GM23248 (cell line): ENCODE results near the gene ELMO1. TPM values are rescaled to one million over a fixed set of nuclear protein-coding genes. Genes with fewer than 3 reads are reported as not detected.

Source experiments
- DNase-seq: peaks from one replicate; pipeline ENCODE4 v3.0.0-alpha.2; 2015
- H2AFZ ChIP-seq: fragments of 200-600 bp; sonication (generic); 2 replicates; pipeline ENCODE4 v1.6.1; 2016; ENCODE audit warnings: antibody characterized with exemption
- H3F3A ChIP-seq: fragments of 200-600 bp; sonication (generic); 2 replicates; pipeline ENCODE4 v1.6.1; 2016; ENCODE audit warnings: mild to moderate bottlenecking, antibody characterized with exemption, mixed run types; ENCODE audit not compliant: insufficient read depth
- H3K27ac ChIP-seq: fragments of 200-600 bp; sonication (generic); 2 replicates; pipeline ENCODE4 v1.5.1; 2016; ENCODE audit warnings: mild to moderate bottlenecking
- H3K27me3 ChIP-seq: fragments of 200-600 bp; sonication (generic); replicated peaks from 2 replicates; pipeline ENCODE4 v1.6.1; 2016; ENCODE audit warnings: mild to moderate bottlenecking; ENCODE audit not compliant: insufficient read depth
- H3K36me3 ChIP-seq: fragments of 200-600 bp; sonication (generic); 2 replicates; pipeline ENCODE4 v1.6.1; 2016; ENCODE audit warnings: low read depth, mild to moderate bottlenecking
- H3K4me1 ChIP-seq: fragments of 200-600 bp; sonication (generic); 2 replicates; pipeline ENCODE4 v1.6.1; 2016; ENCODE audit warnings: mild to moderate bottlenecking; ENCODE audit not compliant: insufficient read depth
- H3K4me2 ChIP-seq: fragments of 200-600 bp; sonication (generic); one replicate; pipeline ENCODE4 v1.6.1; 2016; ENCODE audit warnings: mild to moderate bottlenecking; ENCODE audit not compliant: unreplicated experiment
- H3K4me3 ChIP-seq: fragments of 200-600 bp; sonication (generic); 2 replicates; pipeline ENCODE4 v1.5.1; 2016; ENCODE audit warnings: mild to moderate bottlenecking
- H3K79me2 ChIP-seq: fragments of 200-600 bp; sonication (generic); 2 replicates; pipeline ENCODE4 v1.6.1; 2016; ENCODE audit warnings: mild to moderate bottlenecking; ENCODE audit not compliant: insufficient read depth
- H3K9ac ChIP-seq: fragments of 200-600 bp; sonication (generic); 2 replicates; pipeline ENCODE4 v1.6.1; 2016; ENCODE audit warnings: mild to moderate bottlenecking
- H3K9me2 ChIP-seq: fragments of 200-600 bp; sonication (generic); 2 replicates; pipeline ENCODE4 v1.6.1; 2016; ENCODE audit warnings: mixed run types, mild to moderate bottlenecking, moderate library complexity; ENCODE audit not compliant: insufficient read depth
- H3K9me3 ChIP-seq: fragments of 200-600 bp; sonication (generic); one replicate; pipeline ENCODE4 v1.6.1; 2017; ENCODE audit warnings: low read depth
- H4K20me1 ChIP-seq: fragments of 200-600 bp; sonication (generic); 2 replicates; pipeline ENCODE4 v1.6.0; 2016; ENCODE audit not compliant: insufficient read depth
- EZH2 ChIP-seq: fragments of 200-600 bp; sonication (generic); IDR thresholded peaks from 2 replicates; pipeline ENCODE4 v1.6.1; 2018; ENCODE audit warnings: antibody characterized with exemption, mild to moderate bottlenecking; ENCODE audit not compliant: insufficient read depth, poor library complexity, severe bottlenecking
- EZH2phosphoT487 ChIP-seq: fragments of 200-600 bp; sonication (generic); IDR thresholded peaks from 2 replicates; pipeline ENCODE4 v1.6.1; 2018; ENCODE audit warnings: antibody characterized with exemption, moderate library complexity, mild to moderate bottlenecking, low read depth; ENCODE audit not compliant: insufficient read depth
- WGBS, 2 experiments: methylation state at CpG; one replicate each; pipeline ENCODE4 v1.1.6; 2015 to 2017; ENCODE audit warnings: low lambda C conversion rate in 2 of 2, low coverage in 1 of 2; ENCODE audit errors: missing lambda C conversion rate in 2 of 2; 5-methylcytosine and 5-hydroxymethylcytosine counted together
- in situ Hi-C: fragments of 300-500 bp; cut with MboI; formaldehyde crosslinking; loops from 2 replicates; pipeline ENCODE4 v1.15.0; 2020
- polyA plus RNA-seq: library from polyadenylated mRNA; unstranded; fragments of >200 nt; fragmentation: Nextera tagmentation; extraction: Ambion mirVana; gene quantifications from 2 replicates; pipeline ENCODE4 v1.2.1, GENCODE V29; 2016
- total RNA-seq: library from RNA; depleted of rRNA; stranded (reverse); fragments of >200 nt; shearing (Covaris generic); gene quantifications from 2 replicates; pipeline ENCODE4 v1.2.3, GENCODE V29; 2014

ELMO1 gene
- total and polyA plus RNA-seq, 2 experiments from 2014 or later: not detected

- Histone ChIP-seq H3K9me2 (no peaks in the 10 kb centered on the region), H3K9me3 (no peaks in the 10 kb centered on the region), H2AFZ (no peak overlapping the region), H3K4me3 (no peak overlapping the region), H3K4me1 (no peaks in the 10 kb centered on the region), H4K20me1 (no peaks in the 10 kb centered on the region), H3K27me3 (no peaks in the 10 kb centered on the region), H3F3A (no peaks in the 10 kb centered on the region), H3K27ac (no peak overlapping the region), H3K4me2 (no peak overlapping the region), H3K79me2 (no peaks in the 10 kb centered on the region), H3K36me3 (no peaks in the 10 kb centered on the region), H3K9ac (no peak overlapping the region)
- 44 to 46% methylated on average over 3 of the region's 3 CpGs for WGBS, 2 experiments
- no peak for DNase-seq
- in situ Hi-C loops: no loop called here
- no peak for TF ChIP-seq EZH2phosphoT487
- no peak for TF ChIP-seq EZH2
These were observed 233.3 kb downstream of the ELMO1 start for GRCh38 chr7:37215290-37215923.

GRCh38 chr7:37212556-37212955 is 236.1 kb downstream of the ELMO1 start:
- no peak overlapping the region for H3K27ac ChIP-seq
- H3K36me3 ChIP-seq: no peaks in the 10 kb centered on the region
- in situ Hi-C loops: no loop called here
- no peaks in the 10 kb centered on the region for H4K20me1 ChIP-seq
- WGBS, 2 experiments: 15 to 23% methylated on average over 8 of the region's 8 CpGs
- no peaks in the 10 kb centered on the region for H3K27me3 ChIP-seq
- H3K9me3 ChIP-seq: no peaks in the 10 kb centered on the region
- no peak for DNase-seq
- H3F3A ChIP-seq: no peaks in the 10 kb centered on the region
- no peak overlapping the region for H3K4me3 ChIP-seq
- no peaks in the 10 kb centered on the region for H3K4me1 ChIP-seq
- H3K4me2 ChIP-seq: no peak overlapping the region
- H3K79me2 ChIP-seq: no peaks in the 10 kb centered on the region
- H2AFZ ChIP-seq: no peak overlapping the region
- TF ChIP-seq EZH2phosphoT487: no peak
- TF ChIP-seq EZH2: no peak
- no peak overlapping the region for H3K9ac ChIP-seq
- no peaks in the 10 kb centered on the region for H3K9me2 ChIP-seq

- Histone ChIP-seq H3K4me2 (no peak overlapping the region), H3F3A (no peaks in the 10 kb centered on the region), H3K79me2 (no peaks in the 10 kb centered on the region), H4K20me1 (no peaks in the 10 kb centered on the region), H3K36me3 (no peaks in the 10 kb centered on the region), H2AFZ (no peak overlapping the region), H3K27ac (no peak overlapping the region), H3K9ac (no peak overlapping the region), H3K9me3 (no peaks in the 10 kb centered on the region), H3K4me1 (no peaks in the 10 kb centered on the region), H3K4me3 (no peak overlapping the region), H3K9me2 (no peaks in the 10 kb centered on the region), H3K27me3 (no peaks in the 10 kb centered on the region)
- TF ChIP-seq EZH2 (no peak), EZH2phosphoT487 (no peak)
- in situ Hi-C loops: no loop called here
- no peak for DNase-seq
These were observed 236.6 kb downstream of the ELMO1 start for GRCh38 chr7:37212051-37212450.

- no peaks in the 10 kb centered on the region for H3K9me2 ChIP-seq
- in situ Hi-C loops: no loop called here
- no peaks in the 10 kb centered on the region for H3K27me3 ChIP-seq
- H3F3A ChIP-seq: no peaks in the 10 kb centered on the region
- H3K27ac ChIP-seq: no peak overlapping the region
- H3K36me3 ChIP-seq: no peaks in the 10 kb centered on the region
- H3K4me2 ChIP-seq: no peak overlapping the region
- no peaks in the 10 kb centered on the region for H3K4me1 ChIP-seq
- H3K9ac ChIP-seq: no peak overlapping the region
- no peaks in the 10 kb centered on the region for H3K9me3 ChIP-seq
- H4K20me1 ChIP-seq: no peaks in the 10 kb centered on the region
- no peak overlapping the region for H2AFZ ChIP-seq
- 6 to 9% methylated on average over 16 of the region's 16 CpGs for WGBS, 2 experiments
- no peak for TF ChIP-seq EZH2
- no peak for TF ChIP-seq EZH2phosphoT487
- no peak overlapping the region for H3K4me3 ChIP-seq
- DNase-seq: peak; percentile 57
- no peaks in the 10 kb centered on the region for H3K79me2 ChIP-seq
These were observed 237.4 kb downstream of the ELMO1 start for GRCh38 chr7:37211097-37211880.
